Trophoblast cell (in vitro differentiated cells and primary cell): ENCODE results near the gene GRID1.
A peak's percentile ranks its signal among the peaks of the same experiment; 100 is the strongest.

ENCODE experiments used
- DNase-seq, 2 donors: peaks; one replicate each; pipeline ENCODE4 v3.0.0-alpha.2; 2016
- H2AFZ ChIP-seq: 2 replicates; pipeline ENCODE4 v1.6.1; 2013; ENCODE audit warnings: low read length, moderate library complexity, mild to moderate bottlenecking; ENCODE audit not compliant: insufficient read depth, poor library complexity
- H2AK5ac ChIP-seq: 2 replicates; pipeline ENCODE4 v1.6.1; 2013; ENCODE audit warnings: mild to moderate bottlenecking, low read length
- H2BK120ac ChIP-seq: 2 replicates; pipeline ENCODE4 v1.6.1; 2013; ENCODE audit warnings: low read length, mild to moderate bottlenecking, moderate library complexity; ENCODE audit not compliant: insufficient read depth, poor library complexity
- H2BK12ac ChIP-seq: 2 replicates; pipeline ENCODE4 v1.6.1; 2013; ENCODE audit warnings: mild to moderate bottlenecking, low read length, moderate library complexity
- H2BK5ac ChIP-seq: 2 replicates; pipeline ENCODE4 v1.6.1; 2013; ENCODE audit warnings: low read length, low read depth, moderate library complexity, mild to moderate bottlenecking; ENCODE audit not compliant: poor library complexity
- H3K14ac ChIP-seq: 2 replicates; pipeline ENCODE4 v1.6.1; 2013; ENCODE audit warnings: mild to moderate bottlenecking, low read length
- H3K18ac ChIP-seq: 2 replicates; pipeline ENCODE4 v1.6.1; 2013; ENCODE audit warnings: mild to moderate bottlenecking, low read length
- H3K23ac ChIP-seq: 2 replicates; pipeline ENCODE4 v1.6.1; 2013; ENCODE audit warnings: low read length
- H3K27ac ChIP-seq: 2 replicates; pipeline ENCODE4 v1.5.1; 2013; ENCODE audit warnings: low read depth, mild to moderate bottlenecking, inconsistent platforms, low read length, moderate library complexity
- H3K27me3 ChIP-seq: 2 replicates; pipeline ENCODE4 v1.6.1; 2013; ENCODE audit warnings: inconsistent platforms, mild to moderate bottlenecking, low read length, moderate library complexity; ENCODE audit not compliant: insufficient read depth
- H3K36me3 ChIP-seq, 2 experiments: 1 replicate in 1 of 2; 2 replicates in 1 of 2; pipeline ENCODE4 v1.6.1; 2013; ENCODE audit warnings: low read length in 2 of 2, mild to moderate bottlenecking in 2 of 2, moderate library complexity in 1 of 2; ENCODE audit not compliant: insufficient read depth in 2 of 2, control insufficient read depth in 1 of 2
- H3K4ac ChIP-seq: 2 replicates; pipeline ENCODE4 v1.6.1; 2013; ENCODE audit warnings: low read depth, mild to moderate bottlenecking, low read length, moderate library complexity
- H3K4me1 ChIP-seq, 2 experiments: 1 replicate in 1 of 2; 2 replicates in 1 of 2; pipeline ENCODE4 v1.6.1; 2013; ENCODE audit warnings: low read length in 2 of 2, mild to moderate bottlenecking in 2 of 2, moderate library complexity in 1 of 2; ENCODE audit not compliant: insufficient read depth in 2 of 2, control insufficient read depth in 1 of 2
- H3K4me2 ChIP-seq: 2 replicates; pipeline ENCODE4 v1.6.1; 2013; ENCODE audit warnings: inconsistent platforms, mild to moderate bottlenecking, low read length, moderate library complexity
- H3K4me3 ChIP-seq: 2 replicates; pipeline ENCODE4 v1.5.1; 2013; ENCODE audit warnings: mild to moderate bottlenecking, low read depth, low read length, inconsistent platforms
- H3K79me1 ChIP-seq: one replicate; pipeline ENCODE4 v1.6.1; 2013; ENCODE audit warnings: low read length
- H3K79me2 ChIP-seq: 2 replicates; pipeline ENCODE4 v1.6.1; 2013; ENCODE audit warnings: low read length, mild to moderate bottlenecking; ENCODE audit not compliant: control insufficient read depth, insufficient read depth, poor library complexity
- H3K9ac ChIP-seq: 2 replicates; pipeline ENCODE4 v1.6.1; 2013; ENCODE audit warnings: mild to moderate bottlenecking, low read length
- H3K9me3 ChIP-seq: 2 replicates; pipeline ENCODE4 v1.6.1; 2013; ENCODE audit warnings: low read depth, mild to moderate bottlenecking, control low read depth, inconsistent platforms, low read length; ENCODE audit not compliant: insufficient read depth
- H4K12ac ChIP-seq: 2 replicates; pipeline ENCODE4 v1.6.1; 2013; ENCODE audit warnings: low read depth, mild to moderate bottlenecking, low read length, moderate library complexity
- H4K8ac ChIP-seq: 2 replicates; pipeline ENCODE4 v1.6.1; 2013; ENCODE audit warnings: low read depth, mild to moderate bottlenecking, low read length, moderate library complexity
- H4K91ac ChIP-seq: one replicate; pipeline ENCODE4 v1.6.1; 2013; ENCODE audit warnings: low read depth, mild to moderate bottlenecking, low read length, moderate library complexity
- WGBS: extraction: QIAGEN DNeasy Blood & Tissue Kit; methylation state at CpG from one replicate; pipeline ENCODE4 v1.1.7; 2013; ENCODE audit warnings: missing lambda C conversion rate; ENCODE audit not compliant: insufficient read length, insufficient coverage; ENCODE audit errors: extremely low coverage; 5-methylcytosine and 5-hydroxymethylcytosine counted together

GRID1 gene

GRCh38 chr10:85978566-85979358 lies 387.8 kb downstream of the GRID1 start:
- no peak overlapping the region for H2AK5ac ChIP-seq
- no peaks in the 10 kb centered on the region for H3K27me3 ChIP-seq
- no peak overlapping the region for H3K27ac ChIP-seq
- no peak overlapping the region for H4K8ac ChIP-seq
- H3K79me2 ChIP-seq = no peaks in the 10 kb centered on the region
- peaks cover 0 to 1% of the 10 kb centered on the region in 2 experiments for H3K4me1 ChIP-seq
- H3K79me1 ChIP-seq = no peaks in the 10 kb centered on the region
- H2BK12ac ChIP-seq = no peak overlapping the region
- no peaks in the 10 kb centered on the region for H3K9me3 ChIP-seq
- no peak overlapping the region for H2AFZ ChIP-seq
- H3K4me3 ChIP-seq = no peak overlapping the region
- H3K14ac ChIP-seq = no peak overlapping the region
- no peak overlapping the region for H4K12ac ChIP-seq
- no peak overlapping the region for H3K4me2 ChIP-seq
- no CpG with 5 or more reads among the region's 2 CpGs for WGBS
- DNase-seq = peak; percentile 62 to 76
- no peak overlapping the region for H3K4ac ChIP-seq
- H3K9ac ChIP-seq = no peak overlapping the region
- no peak overlapping the region for H3K18ac ChIP-seq
- H3K23ac ChIP-seq = no peak overlapping the region
- no peak overlapping the region for H2BK120ac ChIP-seq
- H3K36me3 ChIP-seq = no peaks in the 10 kb centered on the region
- H2BK5ac ChIP-seq = no peak overlapping the region
- no peak overlapping the region for H4K91ac ChIP-seq

- Histone ChIP-seq H3K9me3 (no peaks in the 10 kb centered on the region), H3K79me2 (no peaks in the 10 kb centered on the region), H3K27ac (no peak overlapping the region), H2BK12ac (no peak overlapping the region), H2BK5ac (no peak overlapping the region), H3K4me2 (no peak overlapping the region), H4K91ac (no peak overlapping the region), H3K23ac (no peak overlapping the region), H2BK120ac (no peak overlapping the region), H2AK5ac (no peak overlapping the region), H3K4me1 (peaks cover 0 to 1% of the 10 kb centered on the region in 2 experiments), H3K27me3 (no peaks in the 10 kb centered on the region), H4K8ac (no peak overlapping the region), H3K79me1 (no peaks in the 10 kb centered on the region), H3K18ac (no peak overlapping the region), H2AFZ (no peak overlapping the region), H3K9ac (no peak overlapping the region), H3K4ac (no peak overlapping the region), H3K36me3 (no peaks in the 10 kb centered on the region), H3K4me3 (no peak overlapping the region), H3K14ac (no peak overlapping the region), H4K12ac (no peak overlapping the region)
- no CpG with 5 or more reads among the region's 6 CpGs for WGBS
- no peak for DNase-seq
Measured at GRCh38 chr10:85977642-85978041, 389.0 kb downstream of the GRID1 start.

DNA sequence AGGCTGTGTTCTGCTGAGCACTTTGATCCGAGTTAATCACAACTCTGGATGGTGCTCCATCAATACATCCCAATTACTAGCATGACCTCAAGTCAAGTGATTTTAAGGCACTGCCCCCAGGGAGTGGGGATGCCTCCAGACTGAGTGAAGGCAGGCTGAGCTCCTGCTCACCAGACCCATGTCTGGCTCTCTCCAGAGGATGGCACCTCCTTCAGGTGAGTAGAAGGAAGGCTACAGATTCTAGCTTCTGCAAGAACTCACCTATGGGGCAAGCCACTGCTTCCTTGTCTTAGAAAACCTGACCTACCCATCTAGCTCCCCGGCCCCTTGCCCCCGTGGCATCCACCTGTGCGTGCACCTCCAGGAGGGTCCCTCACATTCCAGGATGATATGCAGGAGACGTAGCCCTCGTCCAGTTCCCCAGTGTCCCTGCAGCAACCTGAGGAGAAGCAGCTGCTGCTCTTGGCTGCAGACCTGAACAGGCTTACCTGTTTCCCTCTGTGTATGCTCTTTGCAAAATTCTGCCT lies 390.3 kb downstream of the GRID1 start:
- Histone ChIP-seq H3K79me1 (no peaks in the 10 kb centered on the region), H4K12ac (no peak overlapping the region), H3K9me3 (no peaks in the 10 kb centered on the region), H3K4me3 (no peak overlapping the region), H2BK5ac (no peak overlapping the region), H3K27ac (no peak overlapping the region), H3K4ac (no peak overlapping the region), H3K23ac (no peak overlapping the region), H3K36me3 (no peaks in the 10 kb centered on the region), H3K4me2 (no peak overlapping the region), H2AFZ (no peak overlapping the region), H3K27me3 (no peaks in the 10 kb centered on the region), H2BK12ac (no peak overlapping the region), H3K14ac (no peak overlapping the region), H2AK5ac (no peak overlapping the region), H2BK120ac (no peak overlapping the region), H3K79me2 (no peaks in the 10 kb centered on the region), H3K9ac (no peak overlapping the region), H3K4me1 (peaks cover 0 to 1% of the 10 kb centered on the region in 2 experiments), H4K8ac (no peak overlapping the region), H4K91ac (no peak overlapping the region), H3K18ac (no peak overlapping the region)
- WGBS = no CpG with 5 or more reads among the region's 6 CpGs
- DNase-seq = no peak

GRCh38 chr10:85971494-85971893 lies 395.1 kb downstream of the GRID1 start:
- H3K9ac ChIP-seq = no peak overlapping the region
- H3K14ac ChIP-seq = no peak overlapping the region
- no peaks in the 10 kb centered on the region for H3K36me3 ChIP-seq
- no peak overlapping the region for H2BK120ac ChIP-seq
- H3K4me2 ChIP-seq = no peak overlapping the region
- no peak overlapping the region for H3K18ac ChIP-seq
- no peak overlapping the region for H2BK12ac ChIP-seq
- no peak overlapping the region for H2AFZ ChIP-seq
- H3K79me2 ChIP-seq = no peaks in the 10 kb centered on the region
- no peak overlapping the region for H4K12ac ChIP-seq
- H2AK5ac ChIP-seq = no peak overlapping the region
- H3K27ac ChIP-seq = no peak overlapping the region
- H3K27me3 ChIP-seq = no peaks in the 10 kb centered on the region
- H3K4me3 ChIP-seq = no peak overlapping the region
- H3K79me1 ChIP-seq = no peaks in the 10 kb centered on the region
- H4K8ac ChIP-seq = no peak overlapping the region
- H3K9me3 ChIP-seq = no peaks in the 10 kb centered on the region
- H3K4me1 ChIP-seq = no peaks in the 10 kb centered on the region
- H3K4ac ChIP-seq = no peak overlapping the region
- H4K91ac ChIP-seq = no peak overlapping the region
- H3K23ac ChIP-seq = no peak overlapping the region
- no peak overlapping the region for H2BK5ac ChIP-seq
- no peak for DNase-seq
